ENCODE data around the gene TFB2M. TPM values are rescaled to one million over a fixed set of nuclear protein-coding genes. Genes with fewer than 3 reads are reported as not detected.
"Not testable (repeated sequence)": the region's sequence is repeated elsewhere in the genome, so short reads cannot be mapped to it uniquely, and the experiment has no call there.

TFB2M gene
- total RNA-seq, 4 donors from 2014 or later, result 5.6 to 8.4 (median 6.5) TPM

DNA sequence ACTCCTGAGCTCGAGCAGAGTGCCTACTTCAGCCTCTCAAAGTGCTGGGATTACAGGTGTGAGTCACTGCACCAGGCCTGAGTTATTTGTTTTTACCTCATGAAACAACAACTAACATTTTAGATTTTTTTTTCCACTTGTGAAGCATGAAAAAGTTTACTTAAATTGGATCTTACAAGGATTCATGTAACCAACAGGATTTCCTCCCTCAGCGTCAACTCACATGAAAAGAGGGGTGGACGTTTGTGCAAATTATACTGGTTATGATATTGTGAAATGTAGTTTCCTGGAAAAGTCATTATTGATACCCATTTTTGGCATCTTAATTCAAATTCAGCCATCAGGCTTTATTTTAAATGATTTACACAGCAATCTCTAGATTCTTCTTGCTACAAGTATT is 6.7 kb upstream of the TFB2M start:
- TF ChIP-seq POLR2A (IDR thresholded peaks at IDR 0.05), result no peak
- TF ChIP-seq, protein P1, sequence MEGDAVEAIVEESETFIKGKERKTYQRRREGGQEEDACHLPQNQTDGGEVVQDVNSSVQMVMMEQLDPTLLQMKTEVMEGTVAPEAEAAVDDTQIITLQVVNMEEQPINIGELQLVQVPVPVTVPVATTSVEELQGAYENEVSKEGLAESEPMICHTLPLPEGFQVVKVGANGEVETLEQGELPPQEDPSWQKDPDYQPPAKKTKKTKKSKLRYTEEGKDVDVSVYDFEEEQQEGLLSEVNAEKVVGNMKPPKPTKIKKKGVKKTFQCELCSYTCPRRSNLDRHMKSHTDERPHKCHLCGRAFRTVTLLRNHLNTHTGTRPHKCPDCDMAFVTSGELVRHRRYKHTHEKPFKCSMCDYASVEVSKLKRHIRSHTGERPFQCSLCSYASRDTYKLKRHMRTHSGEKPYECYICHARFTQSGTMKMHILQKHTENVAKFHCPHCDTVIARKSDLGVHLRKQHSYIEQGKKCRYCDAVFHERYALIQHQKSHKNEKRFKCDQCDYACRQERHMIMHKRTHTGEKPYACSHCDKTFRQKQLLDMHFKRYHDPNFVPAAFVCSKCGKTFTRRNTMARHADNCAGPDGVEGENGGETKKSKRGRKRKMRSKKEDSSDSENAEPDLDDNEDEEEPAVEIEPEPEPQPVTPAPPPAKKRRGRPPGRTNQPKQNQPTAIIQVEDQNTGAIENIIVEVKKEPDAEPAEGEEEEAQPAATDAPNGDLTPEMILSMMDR (IDR thresholded peaks at IDR 0.05), result no peak
- no peaks in the 10 kb centered on the region for H3K36me3 ChIP-seq

DNA sequence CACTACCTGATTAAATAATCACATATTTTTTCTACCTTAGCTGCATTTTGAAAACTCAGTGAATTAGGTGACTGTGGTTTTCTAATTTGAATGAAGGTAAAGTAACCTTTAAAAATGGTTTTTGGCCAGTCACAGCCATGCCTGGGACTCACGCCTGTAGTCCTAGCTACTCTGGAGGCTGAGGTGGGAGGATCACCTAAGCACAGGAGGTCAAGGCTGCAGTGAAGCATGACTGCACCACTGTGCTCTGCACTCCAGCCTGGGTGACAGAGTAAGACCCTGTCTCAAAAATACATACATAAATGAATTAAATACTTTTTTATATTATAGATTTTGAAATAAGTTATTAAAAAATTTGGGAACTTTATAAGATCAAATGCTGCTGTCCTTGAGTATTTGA is 5.9 kb upstream of the TFB2M start:
- Histone ChIP-seq H3K36me3 (no peaks in the 10 kb centered on the region), H3K27me3 (no peaks in the 10 kb centered on the region), H3K4me3 (peak overlapping the region in 1 of 4 donors; percentile 1), H3K9me3 (no peaks in the 10 kb centered on the region), H3K4me1 (peaks cover 0 to 43% (median 7%) of the 10 kb centered on the region in 4 donors), H3K27ac (peak overlapping the region in 2 of 4 donors; percentile 40 to 67)
- DNase-seq, result no peak
- no peak for TF ChIP-seq POLR2A (IDR thresholded peaks at IDR 0.05)
- TF ChIP-seq, protein P1 (IDR thresholded peaks at IDR 0.05), result no peak

More for the DNA sequence above, 6.7 kb upstream of the TFB2M start:
- Histone ChIP-seq H3K4me1 (peaks cover 0 to 40% (median 7%) of the 10 kb centered on the region in 4 donors), H3K27me3 (no peaks in the 10 kb centered on the region), H3K4me3 (no peak overlapping the region), H3K27ac (peak overlapping the region in 2 of 4 donors; percentile 4 to 20), H3K9me3 (no peaks in the 10 kb centered on the region)
- DNase-seq, result no peak

DNA sequence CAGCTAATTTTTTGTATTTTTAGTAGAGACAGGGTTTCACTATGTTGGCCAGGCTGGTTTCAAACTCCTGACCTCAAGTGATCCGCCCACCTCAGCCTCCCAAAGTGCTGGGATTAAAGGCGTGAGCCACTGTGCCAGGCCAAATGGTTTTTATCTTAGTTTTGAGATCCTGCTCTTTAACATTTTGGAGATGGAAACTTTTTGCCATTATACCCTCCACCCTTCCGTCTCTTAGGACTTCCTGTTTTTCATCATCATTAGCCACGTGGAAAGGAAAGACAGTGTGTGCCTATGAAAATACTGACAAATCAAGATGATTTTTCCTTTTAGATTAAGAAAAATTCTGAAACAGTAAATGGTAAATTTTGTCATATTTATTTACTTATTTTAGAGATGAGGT is 5.2 kb upstream of the TFB2M start:
- not testable (repeated sequence) for H3K36me3 ChIP-seq, H3K9me3 ChIP-seq, DNase-seq, H3K27me3 ChIP-seq
- Histone ChIP-seq H3K4me1 (peaks cover 0 to 43% (median 7%) of the 10 kb centered on the region in 4 donors), H3K27ac (peak overlapping the region; percentile 40 to 98 (median 56)), H3K4me3 (peak overlapping the region in 1 of 4 donors; percentile 1)

DNA sequence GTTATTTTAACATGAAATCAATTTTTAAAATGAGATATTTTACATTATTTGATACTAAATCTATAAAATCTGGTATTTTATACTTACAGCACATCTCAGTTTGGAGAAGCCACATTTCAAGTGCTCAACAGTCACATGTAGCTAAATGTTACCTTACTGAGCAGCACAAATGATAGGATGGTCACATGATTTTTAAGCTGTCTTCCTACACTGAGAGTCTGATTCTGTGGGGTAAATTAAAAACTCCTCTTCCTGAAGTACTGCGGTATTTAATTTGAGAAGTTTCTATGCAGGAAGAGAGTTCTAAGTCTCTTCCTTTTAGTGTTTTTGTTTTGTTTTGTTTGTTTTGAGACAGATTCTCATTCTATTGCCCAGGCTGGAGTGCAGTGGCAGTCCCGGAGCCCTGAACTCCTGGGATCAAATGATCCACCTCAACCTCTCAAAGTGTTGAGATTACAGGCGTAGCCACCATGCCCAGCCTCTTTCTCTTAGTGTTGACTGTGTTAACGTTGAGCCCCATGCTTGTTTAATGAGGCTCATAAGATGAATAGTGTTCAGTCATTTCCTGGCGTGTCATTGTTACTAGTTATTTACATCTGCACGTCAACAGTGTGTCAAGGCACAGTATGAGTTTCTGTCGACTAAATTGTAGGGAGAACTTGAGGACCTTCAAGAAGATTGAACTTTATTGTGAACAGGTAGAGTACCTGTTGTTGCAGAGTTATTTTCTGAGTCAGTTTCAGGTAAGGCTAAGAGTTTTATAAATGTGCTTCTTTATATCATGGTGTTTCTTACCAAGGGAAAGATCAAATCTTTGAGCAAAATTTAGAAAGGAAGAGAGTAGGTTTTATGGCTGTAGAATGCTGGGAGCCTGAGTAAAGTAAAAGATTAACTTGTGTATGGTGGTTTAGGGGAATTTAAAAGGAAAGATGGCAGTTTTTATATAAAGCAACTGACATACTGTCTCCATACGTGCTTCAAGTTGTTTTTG is 3.5 kb upstream of the TFB2M start:
- Histone ChIP-seq H3K9me3 (no peaks in the 10 kb centered on the region), H3K4me3 (peak overlapping the region in 1 of 4 donors; percentile 5), H3K4me1 (peaks cover 0 to 53% (median 9%) of the 10 kb centered on the region in 4 donors), H3K27me3 (no peaks in the 10 kb centered on the region), H3K27ac (peak overlapping the region; percentile 28 to 98 (median 60)), H3K36me3 (no peaks in the 10 kb centered on the region)
- TF ChIP-seq POLR2A (IDR thresholded peaks at IDR 0.05), result no peak
- TF ChIP-seq, protein P1 (IDR thresholded peaks at IDR 0.05), result no peak
- DNase-seq, result no peak

DNA sequence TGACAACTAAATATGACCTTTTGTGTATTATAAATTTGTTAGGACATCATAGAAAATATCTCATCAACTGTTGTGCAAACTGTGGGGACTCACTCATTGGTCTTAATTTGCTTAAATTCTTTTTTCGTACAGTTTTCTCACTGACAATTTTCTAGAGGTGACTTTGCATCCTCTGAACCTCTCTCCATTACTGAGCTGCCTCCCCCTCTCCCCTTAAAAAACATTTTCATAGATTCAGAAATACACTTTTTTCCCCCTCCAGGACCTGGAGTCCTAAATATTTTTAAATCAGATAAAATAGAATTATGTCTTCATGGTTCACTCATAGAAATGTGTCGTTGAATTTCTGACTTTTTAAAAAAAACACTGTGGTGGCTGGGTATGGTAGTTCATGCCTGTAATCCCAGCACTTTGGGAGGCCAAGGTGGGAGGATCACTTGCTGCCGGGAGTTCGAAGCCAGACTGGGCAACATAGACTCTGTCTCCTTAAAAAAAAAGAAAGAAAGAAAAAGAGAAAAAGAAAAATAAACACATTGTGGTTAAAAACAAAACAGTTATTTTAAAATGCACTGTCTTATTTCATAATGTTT is 1.7 kb upstream of the TFB2M start:
- H3K27ac ChIP-seq, result peak overlapping the region; percentile 5 to 98 (median 96)
- H3K27me3 ChIP-seq, result no peaks in the 10 kb centered on the region
- no peak for DNase-seq
- peak overlapping the region in 3 of 4 donors; percentile 75 to 99 (median 92) for H3K4me3 ChIP-seq
- H3K9me3 ChIP-seq, result no peaks in the 10 kb centered on the region
- peaks cover 0 to 9% (median 0%) of the 10 kb centered on the region in 3 donors for H3K36me3 ChIP-seq
- TF ChIP-seq POLR2A (IDR thresholded peaks at IDR 0.05), result no peak
- TF ChIP-seq, protein P1 (IDR thresholded peaks at IDR 0.05), result no peak
- peaks cover 0 to 56% (median 9%) of the 10 kb centered on the region in 4 donors for H3K4me1 ChIP-seq

All from Peyer's patch (tissue), 4 donors.